HFFc6 (cell line): ENCODE results near the gene EIF3L. TPM values are rescaled to one million over a fixed set of nuclear protein-coding genes. Genes with fewer than 3 reads are reported as not detected.

Source experiments
- DNase-seq: peaks from one replicate; pipeline ENCODE4 v3.0.0-alpha.2; 2018
- H3K27ac Mint-ChIP-seq: 2 replicates; pipeline ENCODE4 v1.8.0; 2020; ENCODE audit warnings: mild to moderate bottlenecking, mixed read lengths
- H3K27me3 Mint-ChIP-seq: 2 replicates; pipeline ENCODE4 v1.8.0; 2021; ENCODE audit warnings: mild to moderate bottlenecking, moderate library complexity, mixed read lengths; ENCODE audit not compliant: insufficient read depth
- H3K36me3 Mint-ChIP-seq: 2 replicates; pipeline ENCODE4 v1.8.0; 2021; ENCODE audit warnings: low read depth, mixed read lengths
- H3K4me1 Mint-ChIP-seq: 2 replicates; pipeline ENCODE4 v1.8.0; 2020; ENCODE audit warnings: low read depth, mixed read lengths
- H3K4me3 Mint-ChIP-seq: 2 replicates; pipeline ENCODE4 v1.8.0; 2020; ENCODE audit warnings: mild to moderate bottlenecking, moderate library complexity, mixed read lengths
- H3K9me3 Mint-ChIP-seq: 2 replicates; pipeline ENCODE4 v1.8.0; 2020; ENCODE audit warnings: mild to moderate bottlenecking, mixed read lengths
- total RNA-seq, 6 experiments: library from RNA; stranded (reverse); fragmentation: NEBNext Ultra II Directional; extraction: Animal tissue kit (Norgen Biotek cat#: 25700); gene quantifications; 2 replicates in 1 of 6; 3 replicates in 5 of 6; pipeline ENCODE4 v1.2.3, GENCODE V29; 2021
- TF ChIP-seq, protein P1 (sequence below): fragments of 200-600 bp; sonication (generic); IDR thresholded peaks from 2 replicates; pipeline ENCODE4 v1.5.0; 2021; ENCODE audit warnings: antibody characterized with exemption, mild to moderate bottlenecking

The EIF3L gene
- total RNA-seq, 6 experiments from 2014 or later, result 306 to 371 (median 357) TPM

GRCh38 chr22:37930270-37930951 is 81.2 kb downstream of the EIF3L start:
- Mint-ChIP-seq H3K27ac (peak overlapping the region; percentile 57), H3K9me3 (no peaks in the 10 kb centered on the region), H3K36me3 (peaks cover 14% of the 10 kb centered on the region), H3K27me3 (no peaks in the 10 kb centered on the region; the same call in none of the 2 replicates), H3K4me3 (no peak overlapping the region), H3K4me1 (peaks cover 27% of the 10 kb centered on the region)
- peak; percentile 14 for DNase-seq
- TF ChIP-seq, protein P1, sequence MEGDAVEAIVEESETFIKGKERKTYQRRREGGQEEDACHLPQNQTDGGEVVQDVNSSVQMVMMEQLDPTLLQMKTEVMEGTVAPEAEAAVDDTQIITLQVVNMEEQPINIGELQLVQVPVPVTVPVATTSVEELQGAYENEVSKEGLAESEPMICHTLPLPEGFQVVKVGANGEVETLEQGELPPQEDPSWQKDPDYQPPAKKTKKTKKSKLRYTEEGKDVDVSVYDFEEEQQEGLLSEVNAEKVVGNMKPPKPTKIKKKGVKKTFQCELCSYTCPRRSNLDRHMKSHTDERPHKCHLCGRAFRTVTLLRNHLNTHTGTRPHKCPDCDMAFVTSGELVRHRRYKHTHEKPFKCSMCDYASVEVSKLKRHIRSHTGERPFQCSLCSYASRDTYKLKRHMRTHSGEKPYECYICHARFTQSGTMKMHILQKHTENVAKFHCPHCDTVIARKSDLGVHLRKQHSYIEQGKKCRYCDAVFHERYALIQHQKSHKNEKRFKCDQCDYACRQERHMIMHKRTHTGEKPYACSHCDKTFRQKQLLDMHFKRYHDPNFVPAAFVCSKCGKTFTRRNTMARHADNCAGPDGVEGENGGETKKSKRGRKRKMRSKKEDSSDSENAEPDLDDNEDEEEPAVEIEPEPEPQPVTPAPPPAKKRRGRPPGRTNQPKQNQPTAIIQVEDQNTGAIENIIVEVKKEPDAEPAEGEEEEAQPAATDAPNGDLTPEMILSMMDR, result peak; percentile 76

DNA sequence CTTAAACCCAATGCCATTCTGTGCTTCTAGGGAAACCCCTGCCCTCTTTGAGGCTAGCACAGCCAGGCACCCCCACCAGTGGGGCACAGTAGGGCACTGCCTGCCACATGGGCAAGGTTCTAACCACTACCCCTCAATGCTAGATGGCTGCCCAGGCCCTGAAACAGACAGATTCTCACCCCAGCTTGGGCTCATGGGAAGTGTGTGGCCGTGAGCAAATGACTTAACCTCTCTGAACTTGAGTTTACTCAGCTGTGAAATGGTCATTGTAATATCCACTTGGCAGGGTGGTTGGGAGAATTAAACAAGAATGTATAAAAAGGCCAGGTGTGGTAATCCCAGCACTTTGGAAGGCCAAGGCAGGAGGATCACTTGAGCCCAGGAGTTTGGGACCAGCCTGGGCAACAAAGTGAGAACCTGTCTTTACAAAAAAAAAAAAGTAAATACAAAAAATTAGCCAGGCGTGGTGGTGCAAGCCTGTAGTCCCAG is 81.8 kb downstream of the EIF3L start:
- Mint-ChIP-seq H3K4me3 (no peak overlapping the region), H3K27ac (peak overlapping the region; percentile 57), H3K4me1 (peaks cover 27% of the 10 kb centered on the region), H3K27me3 (no peaks in the 10 kb centered on the region; the same call in none of the 2 replicates), H3K36me3 (peaks cover 14% of the 10 kb centered on the region), H3K9me3 (no peaks in the 10 kb centered on the region)
- no peak for DNase-seq
- TF ChIP-seq, protein P1, result peak; percentile 50

GRCh38 chr22:37931893-37932389 is 82.7 kb downstream of the EIF3L start:
- no peak for DNase-seq
- Mint-ChIP-seq H3K27me3 (no peaks in the 10 kb centered on the region; the same call in none of the 2 replicates), H3K4me3 (no peak overlapping the region), H3K4me1 (peaks cover 27% of the 10 kb centered on the region), H3K27ac (no peak overlapping the region), H3K36me3 (peaks cover 14% of the 10 kb centered on the region), H3K9me3 (no peaks in the 10 kb centered on the region)
- TF ChIP-seq, protein P1, result no peak

GRCh38 chr22:37932401-37932800 is 83.2 kb downstream of the EIF3L start:
- Mint-ChIP-seq H3K9me3 (no peaks in the 10 kb centered on the region), H3K27me3 (no peaks in the 10 kb centered on the region; the same call in none of the 2 replicates), H3K4me3 (no peak overlapping the region), H3K4me1 (peaks cover 27% of the 10 kb centered on the region), H3K27ac (peak overlapping the region; percentile 87; the same call in 1 of the 2 replicates), H3K36me3 (peaks cover 14% of the 10 kb centered on the region)
- TF ChIP-seq, protein P1, result no peak
- DNase-seq, result no peak

GRCh38 chr22:37932821-37933578 is 83.8 kb downstream of the EIF3L start:
- H3K27me3 Mint-ChIP-seq, result no peaks in the 10 kb centered on the region; the same call in none of the 2 replicates
- TF ChIP-seq, protein P1, result no peak
- DNase-seq, result no peak
- peaks cover 27% of the 10 kb centered on the region for H3K4me1 Mint-ChIP-seq
- peaks cover 20% of the 10 kb centered on the region for H3K36me3 Mint-ChIP-seq
- H3K9me3 Mint-ChIP-seq, result no peaks in the 10 kb centered on the region
- peak overlapping the region; percentile 87 for H3K27ac Mint-ChIP-seq
- no peak overlapping the region for H3K4me3 Mint-ChIP-seq
